HCT116 (cell line): Measurements from ENCODE around the gene DDX60. TPM values are rescaled to one million over a fixed set of nuclear protein-coding genes. Genes with fewer than 3 reads are reported as not detected.

Experiments
- ATAC-seq: fragments of 200-7000 bp; cut with Tn5 transposase; 2 replicates; pipeline ENCODE4 v1.9.1; 2020; ENCODE audit warnings: mild to moderate bottlenecking, moderate library complexity
- BruUV-seq: library from RNA; stranded (reverse); fragments of 400-500 nt; replicated peaks from 2 replicates; lab custom pipeline; 2021; lab: Mats Ljungman, UMichigan
- CTCF ChIA-PET: fragments of 300-600 bp; sonication (Branson Sonifier 250); formaldehyde crosslinking; loops from one replicate; lab custom pipeline; 2021; ENCODE audit warnings: antibody characterized with exemption; lab: Charles Lee
- POLR2A ChIA-PET: fragments of 300-600, 350-600 bp; sonication (Branson Sonifier 250); formaldehyde crosslinking; loops from one replicate; lab custom pipeline; 2021; ENCODE audit warnings: antibody characterized with exemption; lab: Charles Lee
- RAD21 ChIA-PET, 2 experiments: fragments of 300-600 bp; sonication (Branson Sonifier 250); formaldehyde crosslinking; loops; one replicate each; lab custom pipeline; 2023; ENCODE audit warnings: low total read pairs in 2 of 2; ENCODE audit not compliant: uncharacterized antibody in 2 of 2, unreplicated experiment in 2 of 2, low non-redundant PET in 1 of 2; lab: Charles Lee
- DNase-seq: peaks from one replicate; pipeline ENCODE4 v3.0.0-alpha.2; 2010; ENCODE audit warnings: low read depth, low spot score
- H2AFZ ChIP-seq: fragments of 200-600 bp; shearing (Covaris generic), sonication (generic); 2 replicates; pipeline ENCODE4 v1.6.1; 2017; ENCODE audit warnings: low read depth, mixed run types, mixed read lengths, antibody characterized with exemption, low read length; ENCODE audit not compliant: poor library complexity, severe bottlenecking
- H3K27ac ChIP-seq: 2 replicates; pipeline ENCODE4 v1.5.1; 2012; ENCODE audit warnings: low read depth, low read length
- H3K27me3 ChIP-seq: fragments of 200-600 bp; sonication (generic); 2 replicates; pipeline ENCODE4 v1.6.1; 2016; ENCODE audit warnings: mixed run types, low read length, mixed read lengths; ENCODE audit not compliant: insufficient read depth
- H3K36me3 ChIP-seq, 2 experiments: fragments of 200-500 bp in 1 of 2; fragments of 200-600 bp in 1 of 2; sonication (Bioruptor generic) in 1 of 2; sonication (generic) in 1 of 2; 2 replicates each; pipeline versions ENCODE4 v1.5.1 to v1.6.1; 2014 to 2016; ENCODE audit warnings: low read length in 2 of 2, inconsistent platforms in 1 of 2, mixed read lengths in 1 of 2, mixed run types in 1 of 2; ENCODE audit not compliant: insufficient read depth in 2 of 2, control insufficient read depth in 1 of 2
- H3K4me1 ChIP-seq, 2 experiments: fragments of 200-600 bp in 1 of 2; sonication (generic) in 1 of 2; 2 replicates each; pipeline versions ENCODE4 v1.5.1 to v1.6.1; 2012 to 2017; ENCODE audit warnings: low read length in 2 of 2, inconsistent platforms in 1 of 2, mild to moderate bottlenecking in 1 of 2, mixed read lengths in 1 of 2, mixed run types in 1 of 2, moderate library complexity in 1 of 2; ENCODE audit not compliant: insufficient read depth in 2 of 2, control insufficient read depth in 1 of 2
- H3K4me2 ChIP-seq: fragments of 200-600 bp; sonication (generic); 2 replicates; pipeline ENCODE4 v1.6.1; 2017; ENCODE audit warnings: mixed run types, low read length, mixed read lengths
- H3K4me3 ChIP-seq, 2 experiments: fragments of 200-600 bp in 1 of 2; sonication (generic) in 1 of 2; replicated peaks in 1 of 2; 2 replicates each; pipeline ENCODE4 v1.5.1; 2011 to 2016; ENCODE audit warnings: low read length in 2 of 2, control low read depth in 1 of 2, low read depth in 1 of 2, mild to moderate bottlenecking in 1 of 2, mixed read lengths in 1 of 2, mixed run types in 1 of 2
- H3K79me2 ChIP-seq: fragments of 200-600 bp; sonication (generic); 2 replicates; pipeline ENCODE4 v1.6.1; 2017; ENCODE audit warnings: mild to moderate bottlenecking, mixed run types, low read length, moderate library complexity, mixed read lengths; ENCODE audit not compliant: insufficient read depth
- H3K9ac ChIP-seq: fragments of 200-600 bp; sonication (generic); 2 replicates; pipeline ENCODE4 v1.6.1; 2016; ENCODE audit warnings: low read length, mixed read lengths
- H3K9me2 ChIP-seq: fragments of 200-600 bp; sonication (generic), shearing (Covaris generic); 2 replicates; pipeline ENCODE4 v1.6.1; 2017; ENCODE audit warnings: mixed run types, mild to moderate bottlenecking, moderate library complexity; ENCODE audit not compliant: insufficient read depth
- H3K9me3 ChIP-seq, 2 experiments: fragments of 200-500 bp in 1 of 2; fragments of 200-600 bp in 1 of 2; sonication (Bioruptor generic) in 1 of 2; sonication (generic) in 1 of 2; 2 replicates each; pipeline ENCODE4 v1.6.1; 2014 to 2017; ENCODE audit warnings: low read length in 2 of 2, mixed read lengths in 2 of 2, inconsistent platforms in 1 of 2, low read depth in 1 of 2, mild to moderate bottlenecking in 1 of 2, mixed run types in 1 of 2, moderate library complexity in 1 of 2; ENCODE audit not compliant: control insufficient read depth in 1 of 2, insufficient read depth in 1 of 2
- H4K20me1 ChIP-seq: fragments of 200-600 bp; sonication (generic), shearing (Covaris generic); 2 replicates; pipeline ENCODE4 v1.6.1; 2017; ENCODE audit warnings: mixed run types, mild to moderate bottlenecking, moderate library complexity; ENCODE audit not compliant: insufficient read depth
- ATF3 ChIP-seq: IDR thresholded peaks from 2 replicates; pipeline ENCODE4 v1.6.1; 2012
- CBX3 ChIP-seq: IDR thresholded peaks from 2 replicates; pipeline ENCODE4 v1.6.1; 2012; ENCODE audit warnings: low read depth
- EZH2phosphoT487 ChIP-seq: fragments of 200-600 bp; IDR thresholded peaks from 2 replicates; pipeline ENCODE4 v1.6.1; 2018; ENCODE audit warnings: antibody characterized with exemption, borderline replicate concordance
- SIN3A ChIP-seq: IDR thresholded peaks from 2 replicates; pipeline ENCODE4 v1.6.1; 2012; ENCODE audit warnings: low read depth
- SP1 ChIP-seq: IDR thresholded peaks from 2 replicates; pipeline ENCODE4 v1.6.1; 2012; ENCODE audit warnings: low read depth
- TCF7L2 ChIP-seq: IDR thresholded peaks from 2 replicates; pipeline ENCODE4 v1.7.0; 2011; ENCODE audit warnings: borderline replicate concordance, inconsistent platforms; ENCODE audit not compliant: insufficient read depth, insufficient read length; ENCODE audit errors: extremely low read depth
- YY1 ChIP-seq: IDR thresholded peaks from 2 replicates; pipeline ENCODE4 v1.6.1; 2011; ENCODE audit warnings: low read length, low read depth, moderate library complexity, mild to moderate bottlenecking; ENCODE audit not compliant: insufficient replicate concordance; ENCODE audit errors: extremely low read depth
- ZNF274 ChIP-seq: fragments of 200-500 bp; sonication (Bioruptor generic); IDR thresholded peaks from 2 replicates; pipeline ENCODE4 v1.6.1; 2014; ENCODE audit warnings: mild to moderate bottlenecking, low read depth, low read length, inconsistent platforms
- intact Hi-C: fragments of 100-400 bp; cut with micrococcal nuclease; formaldehyde crosslinking; loops from 2 replicates; pipeline ENCODE4 v1.10.0; 2022
- total RNA-seq: library from RNA; stranded (reverse); gene quantifications from one replicate; pipeline ENCODE4 v1.2.1, GENCODE V29; 2021; ENCODE audit not compliant: unreplicated experiment

DDX60 gene
- total RNA-seq, 1 experiment from 2014 or later = 6.5 TPM

GRCh38 chr4:168241953-168242352 is 76.6 kb downstream of the DDX60 start:
- BruUV-seq = no TSS peak

GRCh38 chr4:168240821-168241220 is 77.7 kb downstream of the DDX60 start:
- CTCF ChIA-PET = no interaction called here
- intact Hi-C loops = no loop called here
- H3K9me2 ChIP-seq = no peaks in the 10 kb centered on the region
- POLR2A ChIA-PET = no interaction called here
- H2AFZ ChIP-seq = no peak overlapping the region
- H3K9me3 ChIP-seq = peaks cover 6 to 13% of the 10 kb centered on the region in 2 experiments; a peak in 2 of 4 replicates
- no peaks in the 10 kb centered on the region for H3K27me3 ChIP-seq
- H3K4me1 ChIP-seq = no peaks in the 10 kb centered on the region
- DNase-seq (no peak), ATAC-seq (no peak)
- H4K20me1 ChIP-seq = no peaks in the 10 kb centered on the region
- TF ChIP-seq YY1 = no peak
- no peak for TF ChIP-seq ZNF274
- no peak for TF ChIP-seq SIN3A
- TF ChIP-seq ATF3 = no peak
- TF ChIP-seq SP1 = no peak
- TF ChIP-seq TCF7L2 = no peak
- TF ChIP-seq EZH2phosphoT487 = no peak
- no peaks in the 10 kb centered on the region for H3K79me2 ChIP-seq
- 0 out of 4 replicates have a peak, but pooled peaks cover 0 to 6% of the 10 kb centered on the region in 2 experiments for H3K36me3 ChIP-seq
- no TSS peak for BruUV-seq
- H3K4me3 ChIP-seq = no peak overlapping the region
- no peak overlapping the region for H3K27ac ChIP-seq
- no peak overlapping the region for H3K4me2 ChIP-seq
- RAD21 ChIA-PET = no interaction called here
- H3K9ac ChIP-seq = no peak overlapping the region

More at GRCh38 chr4:168241953-168242352, 76.6 kb downstream of the DDX60 start:
- RAD21 ChIA-PET = no interaction called here
- no peak for ATAC-seq
- POLR2A ChIA-PET = no interaction called here
- Histone ChIP-seq H3K9me3 (peaks cover 6 to 13% of the 10 kb centered on the region in 2 experiments; a peak in 2 of 4 replicates), H3K4me1 (no peaks in the 10 kb centered on the region), H3K4me3 (no peak overlapping the region), H3K4me2 (no peak overlapping the region), H3K27me3 (no peaks in the 10 kb centered on the region), H3K79me2 (no peaks in the 10 kb centered on the region), H3K27ac (no peak overlapping the region), H3K36me3 (0 out of 4 replicates have a peak, but pooled peaks cover 0 to 6% of the 10 kb centered on the region in 2 experiments), H3K9me2 (no peaks in the 10 kb centered on the region), H4K20me1 (no peaks in the 10 kb centered on the region), H3K9ac (no peak overlapping the region), H2AFZ (no peak overlapping the region)
- DNase-seq = no peak
- peak; percentile 46; the same call in 1 of the 2 replicates for TF ChIP-seq CBX3
- TF ChIP-seq SIN3A = no peak
- CTCF ChIA-PET = no interaction called here
- intact Hi-C loops = no loop called here
